Measurements from ENCODE around the gene DNAJC3.

DNAJC3 gene

GRCh38 chr13:95842898-95843297 lies 166.0 kb downstream of the DNAJC3 start:
- Histone ChIP-seq H4K20me1 (ENCODE audit: insufficient read depth, low read length, poor library complexity, severe bottlenecking) (no peaks in the 10 kb centered on the region), H3K27me3 (ENCODE audit: insufficient read depth, low read length, poor library complexity, severe bottlenecking) (no peaks in the 10 kb centered on the region), H3K4me1 (ENCODE audit: insufficient read depth, low read length, poor library complexity, severe bottlenecking) (no peaks in the 10 kb centered on the region)

More at GRCh38 chr13:95842898-95843297, 166.0 kb downstream of the DNAJC3 start:
- no peak for TF ChIP-seq EZH2phosphoT487 (IDR thresholded peaks at IDR 0.05; ENCODE audit: borderline replicate concordance)
- TF ChIP-seq, protein P1, sequence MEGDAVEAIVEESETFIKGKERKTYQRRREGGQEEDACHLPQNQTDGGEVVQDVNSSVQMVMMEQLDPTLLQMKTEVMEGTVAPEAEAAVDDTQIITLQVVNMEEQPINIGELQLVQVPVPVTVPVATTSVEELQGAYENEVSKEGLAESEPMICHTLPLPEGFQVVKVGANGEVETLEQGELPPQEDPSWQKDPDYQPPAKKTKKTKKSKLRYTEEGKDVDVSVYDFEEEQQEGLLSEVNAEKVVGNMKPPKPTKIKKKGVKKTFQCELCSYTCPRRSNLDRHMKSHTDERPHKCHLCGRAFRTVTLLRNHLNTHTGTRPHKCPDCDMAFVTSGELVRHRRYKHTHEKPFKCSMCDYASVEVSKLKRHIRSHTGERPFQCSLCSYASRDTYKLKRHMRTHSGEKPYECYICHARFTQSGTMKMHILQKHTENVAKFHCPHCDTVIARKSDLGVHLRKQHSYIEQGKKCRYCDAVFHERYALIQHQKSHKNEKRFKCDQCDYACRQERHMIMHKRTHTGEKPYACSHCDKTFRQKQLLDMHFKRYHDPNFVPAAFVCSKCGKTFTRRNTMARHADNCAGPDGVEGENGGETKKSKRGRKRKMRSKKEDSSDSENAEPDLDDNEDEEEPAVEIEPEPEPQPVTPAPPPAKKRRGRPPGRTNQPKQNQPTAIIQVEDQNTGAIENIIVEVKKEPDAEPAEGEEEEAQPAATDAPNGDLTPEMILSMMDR (conservative IDR thresholded peaks at IDR 0.05; ENCODE audit: low read length) = no peak
- Histone ChIP-seq H3F3A (ENCODE audit: low read depth) (no peaks in the 10 kb centered on the region), H3K79me2 (ENCODE audit: insufficient read depth, low read length) (no peaks in the 10 kb centered on the region), H3K4me2 (ENCODE audit: low read depth, low read length, poor library complexity, severe bottlenecking) (no peak overlapping the region), H3K9me3 (ENCODE audit: insufficient read depth, low read depth, low read length) (no peaks in the 10 kb centered on the region), H2AFZ (ENCODE audit: low read length) (no peak overlapping the region), H3K36me3 (ENCODE audit: insufficient read depth, low read length) (no peaks in the 10 kb centered on the region), H3K9me2 (replicated peaks; ENCODE audit: low read depth, low read length) (no peaks in the 10 kb centered on the region), H3K4me3 (ENCODE audit: low read length, poor library complexity, severe bottlenecking) (no peak overlapping the region), H3K9ac (ENCODE audit: low read depth, low read length, poor library complexity, severe bottlenecking) (no peak overlapping the region)
